Measurements from ENCODE around the gene ANKEF1.

DNA sequence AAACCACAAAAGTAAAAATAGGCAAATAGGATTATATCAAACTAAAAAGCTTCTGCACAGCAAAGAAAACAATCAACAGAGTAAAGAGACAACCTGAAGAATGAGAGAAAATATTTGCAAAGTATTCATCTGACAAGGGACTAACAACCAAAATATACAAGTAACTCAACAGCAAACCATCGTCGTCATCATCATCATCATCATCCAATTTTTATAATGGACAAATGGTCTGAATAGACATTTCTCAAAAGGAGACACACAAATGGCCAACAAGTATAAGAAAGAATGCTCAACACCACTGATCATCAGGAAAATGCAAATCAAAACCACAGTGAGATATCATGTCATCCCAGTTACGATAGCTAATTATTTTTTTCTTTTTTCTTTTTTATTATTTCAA is 62.0 kb downstream of the ANKEF1 start:
- TF ChIP-seq, protein P1, sequence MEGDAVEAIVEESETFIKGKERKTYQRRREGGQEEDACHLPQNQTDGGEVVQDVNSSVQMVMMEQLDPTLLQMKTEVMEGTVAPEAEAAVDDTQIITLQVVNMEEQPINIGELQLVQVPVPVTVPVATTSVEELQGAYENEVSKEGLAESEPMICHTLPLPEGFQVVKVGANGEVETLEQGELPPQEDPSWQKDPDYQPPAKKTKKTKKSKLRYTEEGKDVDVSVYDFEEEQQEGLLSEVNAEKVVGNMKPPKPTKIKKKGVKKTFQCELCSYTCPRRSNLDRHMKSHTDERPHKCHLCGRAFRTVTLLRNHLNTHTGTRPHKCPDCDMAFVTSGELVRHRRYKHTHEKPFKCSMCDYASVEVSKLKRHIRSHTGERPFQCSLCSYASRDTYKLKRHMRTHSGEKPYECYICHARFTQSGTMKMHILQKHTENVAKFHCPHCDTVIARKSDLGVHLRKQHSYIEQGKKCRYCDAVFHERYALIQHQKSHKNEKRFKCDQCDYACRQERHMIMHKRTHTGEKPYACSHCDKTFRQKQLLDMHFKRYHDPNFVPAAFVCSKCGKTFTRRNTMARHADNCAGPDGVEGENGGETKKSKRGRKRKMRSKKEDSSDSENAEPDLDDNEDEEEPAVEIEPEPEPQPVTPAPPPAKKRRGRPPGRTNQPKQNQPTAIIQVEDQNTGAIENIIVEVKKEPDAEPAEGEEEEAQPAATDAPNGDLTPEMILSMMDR (IDR thresholded peaks at IDR 0.05): no peak
- no peak for TF ChIP-seq POLR2A (IDR thresholded peaks at IDR 0.05)

All from thyroid gland (tissue), 4 donors.